Ascending aorta (tissue), 2 donors: Measurements from ENCODE around the gene COLGALT1. TPM values are rescaled to one million over a fixed set of nuclear protein-coding genes. Genes with fewer than 3 reads are reported as not detected.
"Not testable (repeated sequence)": the region's sequence is repeated elsewhere in the genome, so short reads cannot be mapped to it uniquely, and the experiment has no call there.

ENCODE experiments used
- DNase-seq, 2 donors: peaks; one replicate each; pipeline ENCODE4 v3.0.0-alpha.2; 2019; ENCODE audit warnings: low spot score in 2 of 2
- H3K27ac ChIP-seq, 2 donors: fragments of 200-600 bp; sonication (generic); one replicate each; pipeline ENCODE4 v1.5.1; 2016 to 2017; ENCODE audit warnings: mild to moderate bottlenecking in 1 of 2
- H3K27me3 ChIP-seq: fragments of 200-600 bp; sonication (generic); one replicate; pipeline ENCODE4 v1.5.1; 2017
- H3K36me3 ChIP-seq, 2 donors: fragments of 200-600 bp; sonication (generic); one replicate each; pipeline ENCODE4 v1.5.1; 2016
- H3K4me1 ChIP-seq, 2 donors: fragments of 200-600 bp; sonication (generic); one replicate each; pipeline ENCODE4 v1.5.1; 2016 to 2017; ENCODE audit warnings: mild to moderate bottlenecking in 1 of 2
- H3K4me3 ChIP-seq, 2 donors: fragments of 200-600 bp; sonication (generic); one replicate each; pipeline ENCODE4 v1.5.1; 2016 to 2017; ENCODE audit warnings: mild to moderate bottlenecking in 1 of 2
- H3K9me3 ChIP-seq, 2 donors: fragments of 200-600 bp; sonication (generic); one replicate each; pipeline ENCODE4 v1.5.1; 2016
- CTCF ChIP-seq, 3 experiments: fragments of 200-600 bp in 2 of 3; fragments of 450-650 bp in 1 of 3; sonication (generic) in 2 of 3; IDR thresholded peaks; one replicate each; pipeline ENCODE4 v1.5.1; 2016 to 2019; ENCODE audit warnings: antibody characterized with exemption in 3 of 3, mild to moderate bottlenecking in 1 of 3, moderate library complexity in 1 of 3
- intact Hi-C: fragments of 100-400 bp; cut with DNase I; formaldehyde crosslinking; loops from one replicate; pipeline ENCODE4 v1.15.1; 2023
- total RNA-seq: library from RNA; depleted of rRNA; stranded (reverse); fragments of >200 nt; gene quantifications from one replicate; pipeline ENCODE4 v1.1.0, GENCODE V29; 2016

COLGALT1 gene
- total RNA-seq, 1 donor from 2014 or later: 95.4 TPM

- Histone ChIP-seq H3K36me3 (peaks cover 41 to 51% of the 10 kb centered on the region in 2 donors), H3K9me3 (no peaks in the 10 kb centered on the region)
These were observed 25.2 kb downstream of the COLGALT1 start for GRCh38 chr19:17580470-17581144.

GRCh38 chr19:17581211-17581874 lies 25.9 kb downstream of the COLGALT1 start:
- no peak overlapping the region for H3K27ac ChIP-seq
- H3K27me3 ChIP-seq: no peaks in the 10 kb centered on the region
- H3K4me1 ChIP-seq: no peaks in the 10 kb centered on the region
- H3K36me3 ChIP-seq: peaks cover 36 to 51% of the 10 kb centered on the region in 2 donors
- intact Hi-C loops: no loop called here
- DNase-seq: no peak
- no peaks in the 10 kb centered on the region for H3K9me3 ChIP-seq
- no peak overlapping the region for H3K4me3 ChIP-seq
- TF ChIP-seq CTCF (IDR thresholded peaks at IDR 0.05): no peak

More at GRCh38 chr19:17580470-17581144, 25.2 kb downstream of the COLGALT1 start:
- H3K4me1 ChIP-seq: no peaks in the 10 kb centered on the region
- DNase-seq: no peak
- intact Hi-C loops: no loop called here
- H3K4me3 ChIP-seq: no peak overlapping the region
- no peak overlapping the region for H3K27ac ChIP-seq
- TF ChIP-seq CTCF (IDR thresholded peaks at IDR 0.05): no peak
- H3K27me3 ChIP-seq: no peaks in the 10 kb centered on the region

- H3K27ac ChIP-seq: no peak overlapping the region
- no peaks in the 10 kb centered on the region for H3K9me3 ChIP-seq
- H3K27me3 ChIP-seq: no peaks in the 10 kb centered on the region
- no peaks in the 10 kb centered on the region for H3K4me1 ChIP-seq
- peaks cover 33 to 48% of the 10 kb centered on the region in 2 donors for H3K36me3 ChIP-seq
- H3K4me3 ChIP-seq: no peak overlapping the region
- no peak for DNase-seq
- intact Hi-C loops: no loop called here
- no peak for TF ChIP-seq CTCF (IDR thresholded peaks at IDR 0.05)
These were observed 27.2 kb downstream of the COLGALT1 start for GRCh38 chr19:17582613-17583012.

- H3K4me1 ChIP-seq: no peaks in the 10 kb centered on the region
- intact Hi-C loops: no loop called here
- H3K36me3 ChIP-seq: peaks cover 21 to 33% of the 10 kb centered on the region in 2 donors
- no peaks in the 10 kb centered on the region for H3K27me3 ChIP-seq
- no peak overlapping the region for H3K4me3 ChIP-seq
- H3K9me3 ChIP-seq: no peaks in the 10 kb centered on the region
- TF ChIP-seq CTCF (IDR thresholded peaks at IDR 0.05): no peak
- no peak for DNase-seq
- no peak overlapping the region for H3K27ac ChIP-seq
These were observed 28.7 kb downstream of the COLGALT1 start for GRCh38 chr19:17584132-17584531.

GRCh38 chr19:17585395-17585794 lies 29.9 kb downstream of the COLGALT1 start:
- H3K9me3 ChIP-seq, intact Hi-C loops, H3K4me3 ChIP-seq, H3K4me1 ChIP-seq, H3K27me3 ChIP-seq, DNase-seq, H3K27ac ChIP-seq: not testable (repeated sequence)
- H3K36me3 ChIP-seq: peaks cover 10 to 26% of the 10 kb centered on the region in 2 donors

GRCh38 chr19:17590866-17591265 lies 35.4 kb downstream of the COLGALT1 start:
- TF ChIP-seq CTCF (IDR thresholded peaks at IDR 0.05): no peak
- Histone ChIP-seq H3K27me3 (no peaks in the 10 kb centered on the region), H3K4me1 (no peaks in the 10 kb centered on the region), H3K4me3 (no peak overlapping the region), H3K27ac (no peak overlapping the region), H3K36me3 (no peaks in the 10 kb centered on the region), H3K9me3 (no peaks in the 10 kb centered on the region)
- intact Hi-C loops: no loop called here
- no peak for DNase-seq

- H3K4me1 ChIP-seq, H3K4me3 ChIP-seq, H3K27me3 ChIP-seq, H3K9me3 ChIP-seq, intact Hi-C loops, H3K36me3 ChIP-seq, H3K27ac ChIP-seq, DNase-seq: not testable (repeated sequence)
These were observed 38.8 kb downstream of the COLGALT1 start for GRCh38 chr19:17594296-17594695.

- H3K36me3 ChIP-seq, H3K4me3 ChIP-seq, H3K9me3 ChIP-seq, H3K4me1 ChIP-seq, H3K27ac ChIP-seq, DNase-seq, H3K27me3 ChIP-seq, intact Hi-C loops: not testable (repeated sequence)
These were observed 42.6 kb downstream of the COLGALT1 start for GRCh38 chr19:17598063-17598462.
